Glutamatergic neuron (in vitro differentiated cells): ENCODE results near the gene B3GAT1. TPM values are rescaled to one million over a fixed set of nuclear protein-coding genes. Genes with fewer than 3 reads are reported as not detected.

Source experiments
- DNase-seq: peaks from one replicate; pipeline ENCODE4 v3.0.0; 2022
- H3K27ac Mint-ChIP-seq: one replicate; pipeline ENCODE4 v1.8.0; 2020; ENCODE audit warnings: mild to moderate bottlenecking, mixed read lengths, inconsistent platforms; ENCODE audit not compliant: unreplicated experiment
- H3K27me3 Mint-ChIP-seq: one replicate; pipeline ENCODE4 v1.8.0; 2020; ENCODE audit warnings: mild to moderate bottlenecking, moderate library complexity, mixed read lengths, inconsistent platforms; ENCODE audit not compliant: unreplicated experiment
- H3K36me3 Mint-ChIP-seq: one replicate; pipeline ENCODE4 v1.8.0; 2020; ENCODE audit warnings: mild to moderate bottlenecking, mixed read lengths, inconsistent platforms; ENCODE audit not compliant: unreplicated experiment
- H3K4me1 Mint-ChIP-seq: one replicate; pipeline ENCODE4 v1.8.0; 2020; ENCODE audit warnings: mild to moderate bottlenecking, low read depth, mixed read lengths, inconsistent platforms; ENCODE audit not compliant: unreplicated experiment
- H3K4me3 Mint-ChIP-seq: one replicate; pipeline ENCODE4 v1.8.0; 2020; ENCODE audit warnings: mild to moderate bottlenecking, mixed read lengths, inconsistent platforms; ENCODE audit not compliant: unreplicated experiment
- H3K9me3 Mint-ChIP-seq: one replicate; pipeline ENCODE4 v1.8.0; 2020; ENCODE audit warnings: mild to moderate bottlenecking, moderate library complexity, mixed read lengths, inconsistent platforms; ENCODE audit not compliant: unreplicated experiment
- CTCF ChIP-seq: fragments of 200-600 bp; sonication (generic); IDR thresholded peaks from one replicate; pipeline ENCODE4 v1.5.0; 2021; ENCODE audit not compliant: partially characterized antibody, unreplicated experiment
- total RNA-seq: library from RNA; stranded (reverse); fragmentation: NEBNext Ultra II Directional; extraction: Animal tissue kit (Norgen Biotek cat#: 25700); gene quantifications from one replicate; pipeline ENCODE4 v1.2.1, GENCODE V29; 2021; ENCODE audit not compliant: unreplicated experiment

The B3GAT1 gene
- total RNA-seq, 1 donor from 2014 or later = 240 TPM

GRCh38 chr11:134441706-134442105 is 29.7 kb upstream of the B3GAT1 start:
- H3K27ac Mint-ChIP-seq = no peak overlapping the region
- H3K36me3 Mint-ChIP-seq = peaks cover 9% of the 10 kb centered on the region
- H3K4me1 Mint-ChIP-seq = peaks cover 29% of the 10 kb centered on the region
- peaks cover 10% of the 10 kb centered on the region for H3K27me3 Mint-ChIP-seq
- DNase-seq = no peak
- H3K9me3 Mint-ChIP-seq = peaks cover 2% of the 10 kb centered on the region
- TF ChIP-seq CTCF = no peak
- H3K4me3 Mint-ChIP-seq = no peak overlapping the region

GRCh38 chr11:134441281-134441680 is 29.2 kb upstream of the B3GAT1 start:
- H3K27ac Mint-ChIP-seq = peak overlapping the region; percentile 62
- H3K36me3 Mint-ChIP-seq = peaks cover 9% of the 10 kb centered on the region
- peaks cover 2% of the 10 kb centered on the region for H3K9me3 Mint-ChIP-seq
- H3K4me1 Mint-ChIP-seq = peaks cover 29% of the 10 kb centered on the region
- peak overlapping the region; percentile 32 for H3K4me3 Mint-ChIP-seq
- DNase-seq = peak; percentile 47
- peaks cover 10% of the 10 kb centered on the region for H3K27me3 Mint-ChIP-seq
- no peak for TF ChIP-seq CTCF

- no peak for DNase-seq
- peaks cover 9% of the 10 kb centered on the region for H3K36me3 Mint-ChIP-seq
- peaks cover 2% of the 10 kb centered on the region for H3K9me3 Mint-ChIP-seq
- peaks cover 10% of the 10 kb centered on the region for H3K27me3 Mint-ChIP-seq
- peaks cover 29% of the 10 kb centered on the region for H3K4me1 Mint-ChIP-seq
- TF ChIP-seq CTCF = no peak
- peak overlapping the region; percentile 32 for H3K4me3 Mint-ChIP-seq
- peak overlapping the region; percentile 62 for H3K27ac Mint-ChIP-seq
Measured at GRCh38 chr11:134440851-134441250, 28.8 kb upstream of the B3GAT1 start.

GRCh38 chr11:134438542-134439537 is 26.8 kb upstream of the B3GAT1 start:
- Mint-ChIP-seq H3K27ac (no peak overlapping the region), H3K9me3 (peaks cover 2% of the 10 kb centered on the region), H3K4me1 (peaks cover 29% of the 10 kb centered on the region), H3K27me3 (peaks cover 11% of the 10 kb centered on the region), H3K4me3 (peak overlapping the region; percentile 15), H3K36me3 (peaks cover 4% of the 10 kb centered on the region)
- TF ChIP-seq CTCF = no peak
- DNase-seq = no peak

GRCh38 chr11:134437821-134438220 is 25.8 kb upstream of the B3GAT1 start:
- Mint-ChIP-seq H3K36me3 (peaks cover 4% of the 10 kb centered on the region), H3K4me3 (no peak overlapping the region), H3K27ac (no peak overlapping the region), H3K27me3 (peaks cover 6% of the 10 kb centered on the region), H3K4me1 (peaks cover 27% of the 10 kb centered on the region), H3K9me3 (peaks cover 2% of the 10 kb centered on the region)
- DNase-seq = no peak
- TF ChIP-seq CTCF = no peak
